PFSK-1 (cell line): ENCODE data around the gene CCN2.

Experiments used
- FOXP2 ChIP-seq: optimal IDR thresholded peaks from 2 replicates; pipeline ENCODE3; 2011; ENCODE audit warnings: borderline replicate concordance, control low read depth, inconsistent platforms; ENCODE audit not compliant: insufficient read depth; ENCODE audit errors: extremely low read length, extremely low read depth
- POLR2AphosphoS5 ChIP-seq: IDR thresholded peaks from 2 replicates; pipeline ENCODE4 v1.6.1; 2012; ENCODE audit warnings: low read depth, mild to moderate bottlenecking, control low read depth, low read length, moderate library complexity
- REST ChIP-seq, 2 experiments: IDR thresholded peaks; 2 replicates each; pipeline versions ENCODE4 v1.6.1 to v1.8.0; 2011 to 2012; ENCODE audit warnings: low read depth in 2 of 2, low read length in 2 of 2, control low read depth in 1 of 2, inconsistent platforms in 1 of 2, mild to moderate bottlenecking in 1 of 2, moderate library complexity in 1 of 2; ENCODE audit not compliant: insufficient read depth in 1 of 2
- SIN3A ChIP-seq: IDR thresholded peaks from 2 replicates; pipeline ENCODE4 v1.6.1; 2012; ENCODE audit warnings: mild to moderate bottlenecking, low read length, moderate library complexity, borderline replicate concordance; ENCODE audit not compliant: insufficient read depth
- TAF1 ChIP-seq: IDR thresholded peaks from 2 replicates; pipeline ENCODE4 v1.6.1; 2012; ENCODE audit warnings: low read length, control low read depth, borderline replicate concordance; ENCODE audit not compliant: insufficient read depth

The CCN2 gene

GRCh38 chr6:131981624-131981978 is 30.4 kb upstream of the CCN2 start:
- TF ChIP-seq POLR2AphosphoS5 (no peak), REST (IDR thresholded peaks at IDR 0.05; ENCODE audit: insufficient read depth in 1 of 2, low read depth in 2 of 2, low read length in 2 of 2) (no peak), FOXP2 (no peak), SIN3A (no peak), TAF1 (no peak)

DNA sequence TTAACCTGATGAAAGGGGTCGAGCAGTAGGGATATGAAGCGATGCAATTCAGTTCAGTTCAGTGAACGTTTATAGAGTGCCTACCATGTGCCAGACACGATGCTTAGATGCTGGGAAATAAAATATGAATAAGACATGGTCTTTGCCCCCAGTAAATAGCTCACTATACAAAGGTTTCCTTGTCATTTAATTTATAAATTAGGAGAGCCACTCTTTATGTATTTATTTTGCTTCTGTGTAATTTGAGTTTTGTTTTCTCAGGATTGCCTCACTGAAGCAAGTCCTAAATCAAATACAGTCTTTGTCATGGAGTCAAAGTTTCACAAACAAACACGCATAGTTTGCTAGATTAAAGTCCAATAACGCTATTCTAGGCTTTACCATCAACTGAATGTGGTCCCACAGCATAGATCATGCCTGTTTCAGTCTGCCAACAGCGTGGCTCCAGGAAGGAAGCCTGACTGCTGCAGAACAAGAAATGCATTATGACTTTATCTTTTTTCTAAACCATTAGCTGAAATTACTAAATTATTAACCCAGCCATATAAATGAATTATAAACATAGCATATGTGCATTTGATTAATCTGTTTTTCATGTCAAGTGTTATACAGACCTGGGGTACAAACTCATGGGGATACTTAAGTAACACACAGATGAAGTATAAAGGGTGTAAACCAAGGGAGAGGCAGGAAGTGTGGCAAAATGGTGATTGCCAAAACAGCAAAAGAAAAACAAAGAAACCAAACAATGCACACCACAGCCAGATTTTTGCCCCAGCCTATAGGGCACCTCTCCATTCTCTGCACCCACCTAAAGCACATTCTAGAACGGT is 29.8 kb upstream of the CCN2 start:
- TF ChIP-seq FOXP2 (no peak), TAF1 (no peak), REST (IDR thresholded peaks at IDR 0.05; ENCODE audit: insufficient read depth in 1 of 2, low read depth in 2 of 2, low read length in 2 of 2) (no peak), POLR2AphosphoS5 (no peak), SIN3A (no peak)

DNA sequence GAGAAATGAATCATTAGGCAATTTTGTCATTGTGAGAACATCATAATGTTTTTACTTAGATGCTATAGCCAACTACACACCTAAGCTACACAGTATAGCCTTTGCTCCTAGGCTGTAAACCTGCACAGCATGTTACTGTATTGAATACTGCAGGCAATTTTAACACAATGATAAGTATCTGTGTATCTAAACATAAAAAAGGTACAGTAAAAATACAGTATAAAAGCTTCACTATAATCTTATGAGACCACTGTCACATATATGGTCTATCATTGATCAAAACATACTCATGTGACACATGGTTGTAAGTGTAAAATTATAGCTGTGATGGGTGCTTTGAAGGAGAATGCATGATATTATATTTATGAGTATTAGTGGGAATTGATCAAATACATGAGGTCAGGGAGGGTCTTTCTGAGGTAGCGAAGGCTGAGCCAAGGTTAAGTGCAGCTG is 29.2 kb upstream of the CCN2 start:
- no peak for TF ChIP-seq FOXP2
- TF ChIP-seq POLR2AphosphoS5 = no peak
- no peak for TF ChIP-seq SIN3A
- TF ChIP-seq REST (IDR thresholded peaks at IDR 0.05; ENCODE audit: insufficient read depth in 1 of 2, low read depth in 2 of 2, low read length in 2 of 2) = no peak
- TF ChIP-seq TAF1 = no peak

GRCh38 chr6:131979515-131980337 is 28.6 kb upstream of the CCN2 start:
- TF ChIP-seq TAF1 (no peak), FOXP2 (no peak), SIN3A (no peak), REST (IDR thresholded peaks at IDR 0.05; ENCODE audit: insufficient read depth in 1 of 2, low read depth in 2 of 2, low read length in 2 of 2) (no peak), POLR2AphosphoS5 (no peak)
